HG03558 (cell line): ENCODE data around the gene SOD2.
A peak's percentile ranks its signal among the peaks of the same experiment; 100 is the strongest.
"Not testable (repeated sequence)": the region's sequence is repeated elsewhere in the genome, so short reads cannot be mapped to it uniquely, and the experiment has no call there.

ENCODE experiments used
- ATAC-seq: cut with Tn5 transposase; IDR thresholded peaks from one replicate; pipeline ENCODE4 v1.9.1; 2021; ENCODE audit warnings: moderate number of reproducible peaks; ENCODE audit not compliant: unreplicated experiment; ENCODE audit errors: extremely low read depth

The SOD2 gene

GRCh38 chr6:159686040-159686439, 7.0 kb downstream of the SOD2 start:
- ATAC-seq, result no peak

GRCh38 chr6:159684013-159684304, 9.1 kb downstream of the SOD2 start:
- ATAC-seq, result no peak

GRCh38 chr6:159682810-159683209, 10.2 kb downstream of the SOD2 start:
- ATAC-seq, result no peak

GRCh38 chr6:159682295-159682694, 10.7 kb downstream of the SOD2 start:
- ATAC-seq, result no peak

- no peak for ATAC-seq
Observed at GRCh38 chr6:159681191-159681880, 11.7 kb downstream of the SOD2 start.

GRCh38 chr6:159680104-159680503, 12.9 kb downstream of the SOD2 start:
- no peak for ATAC-seq

- ATAC-seq, result no peak
Observed at GRCh38 chr6:159679091-159680077, 13.7 kb downstream of the SOD2 start.

- no peak for ATAC-seq
Observed at GRCh38 chr6:159678574-159678973, 14.5 kb downstream of the SOD2 start.

GRCh38 chr6:159677506-159678165, 15.4 kb downstream of the SOD2 start:
- ATAC-seq, result no peak

- ATAC-seq, result no peak
Observed at GRCh38 chr6:159676890-159677505, 16.0 kb downstream of the SOD2 start.

- not testable (repeated sequence) for ATAC-seq
Observed at GRCh38 chr6:159676236-159676635, 16.8 kb downstream of the SOD2 start.

GRCh38 chr6:159665868-159666635, 27.0 kb downstream of the SOD2 start:
- ATAC-seq, result no peak

GRCh38 chr6:159663368-159663889, 29.6 kb downstream of the SOD2 start:
- not testable (repeated sequence) for ATAC-seq

GRCh38 chr6:159661977-159662376, 31.1 kb downstream of the SOD2 start:
- not testable (repeated sequence) for ATAC-seq

GRCh38 chr6:159655409-159655988, 37.5 kb downstream of the SOD2 start:
- ATAC-seq, result no peak

GRCh38 chr6:159654483-159655098, 38.5 kb downstream of the SOD2 start:
- no peak for ATAC-seq

GRCh38 chr6:159650314-159650713, 42.7 kb downstream of the SOD2 start:
- ATAC-seq, result no peak

- no peak for ATAC-seq
Observed at GRCh38 chr6:159649441-159649840, 43.6 kb downstream of the SOD2 start.

GRCh38 chr6:159646733-159647132, 46.3 kb downstream of the SOD2 start:
- ATAC-seq, result peak; percentile 94
